Skeletal muscle cell (primary cell): ENCODE measurements around the gene SCAF1.

Experiments used
- DNase-seq: peaks from one replicate; pipeline ENCODE4 v3.0.0-alpha.2; 2010; ENCODE audit warnings: low read depth
- H3K4me3 ChIP-seq: 2 replicates; pipeline ENCODE4 v1.5.1; 2011; ENCODE audit warnings: low read depth, mild to moderate bottlenecking, control low read depth, low read length, moderate library complexity

The SCAF1 gene

DNA sequence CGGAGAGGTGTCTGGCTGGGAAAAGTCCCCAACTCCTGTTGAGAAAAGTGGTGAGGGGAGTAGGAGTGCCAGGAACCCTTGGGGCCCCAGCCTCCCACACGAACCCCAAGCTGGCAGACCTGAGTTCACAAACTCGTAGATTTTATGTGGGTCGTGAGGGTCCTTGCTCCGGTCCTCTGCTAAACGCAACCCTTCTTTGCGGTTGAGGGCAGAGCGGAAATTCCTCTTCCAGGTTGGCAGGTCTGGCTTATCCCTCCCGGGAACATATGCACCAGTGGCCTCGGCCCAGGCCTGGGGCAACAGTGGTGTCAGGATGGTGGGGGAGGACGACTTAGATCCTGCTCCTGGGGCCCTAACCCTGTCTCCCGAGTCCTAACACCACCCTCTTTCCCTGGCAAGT, 21.2 kb downstream of the SCAF1 start:
- DNase-seq, result no peak
- no peak overlapping the region for H3K4me3 ChIP-seq

DNA sequence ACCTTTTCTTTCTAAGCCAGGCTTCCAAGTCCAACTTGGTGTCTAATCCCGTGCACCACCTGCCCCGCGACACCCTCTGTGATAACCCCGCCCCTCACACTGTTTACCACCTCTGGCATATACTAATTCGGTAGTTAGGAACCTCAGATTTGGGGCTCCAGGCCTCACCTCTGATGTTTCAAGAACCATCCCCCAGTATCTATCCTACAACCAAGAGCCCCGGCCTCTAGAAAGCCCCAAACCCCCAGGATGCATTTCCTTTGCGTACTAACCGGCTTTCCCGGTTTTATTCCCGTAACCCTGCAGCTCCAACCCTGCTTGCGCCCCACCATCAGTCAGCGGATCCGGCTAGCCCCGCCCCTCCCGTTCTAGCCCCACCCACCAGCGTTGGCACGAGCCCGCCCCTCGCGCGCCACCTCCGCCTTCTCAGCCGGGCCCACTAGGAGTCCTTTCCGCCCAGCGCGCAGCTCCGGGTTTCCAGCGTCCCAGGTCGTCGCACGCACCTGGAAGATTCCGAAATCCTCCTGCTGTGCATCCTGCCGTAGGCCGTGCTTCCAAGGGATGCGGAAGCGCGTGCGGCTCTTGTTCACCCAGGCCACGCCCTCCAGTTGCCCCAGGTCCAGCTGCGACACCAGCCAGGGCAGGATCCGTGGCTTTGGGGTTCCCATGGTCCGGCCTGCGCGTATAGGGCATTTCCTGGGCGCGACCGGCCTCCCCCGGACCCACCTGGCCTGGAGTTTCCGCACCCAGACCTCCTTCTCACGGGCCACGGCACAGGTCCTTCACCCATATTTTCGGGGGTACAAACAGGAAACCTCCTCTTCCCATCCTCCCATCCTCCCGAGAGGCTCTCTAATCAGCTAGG, 22.4 kb downstream of the SCAF1 start:
- peak overlapping the region; percentile 95 for H3K4me3 ChIP-seq
- peak; percentile 41 for DNase-seq

DNA sequence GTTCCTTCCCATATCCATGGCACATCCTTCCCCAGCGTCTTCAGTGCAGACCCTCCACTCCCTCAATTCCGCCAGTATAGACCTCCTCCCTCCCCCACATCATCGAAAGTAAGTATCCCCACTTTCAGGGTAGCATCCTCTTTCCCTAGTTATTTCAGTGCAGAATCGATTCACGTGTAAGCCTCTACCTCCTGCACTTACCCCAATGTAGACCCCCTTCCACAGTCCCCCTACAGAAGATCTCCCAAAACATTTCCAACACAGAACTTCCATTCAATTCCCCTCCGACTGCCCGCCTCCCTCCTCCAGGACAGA, 23.0 kb downstream of the SCAF1 start:
- DNase-seq, result no peak
- H3K4me3 ChIP-seq, result peak overlapping the region; percentile 95

DNA sequence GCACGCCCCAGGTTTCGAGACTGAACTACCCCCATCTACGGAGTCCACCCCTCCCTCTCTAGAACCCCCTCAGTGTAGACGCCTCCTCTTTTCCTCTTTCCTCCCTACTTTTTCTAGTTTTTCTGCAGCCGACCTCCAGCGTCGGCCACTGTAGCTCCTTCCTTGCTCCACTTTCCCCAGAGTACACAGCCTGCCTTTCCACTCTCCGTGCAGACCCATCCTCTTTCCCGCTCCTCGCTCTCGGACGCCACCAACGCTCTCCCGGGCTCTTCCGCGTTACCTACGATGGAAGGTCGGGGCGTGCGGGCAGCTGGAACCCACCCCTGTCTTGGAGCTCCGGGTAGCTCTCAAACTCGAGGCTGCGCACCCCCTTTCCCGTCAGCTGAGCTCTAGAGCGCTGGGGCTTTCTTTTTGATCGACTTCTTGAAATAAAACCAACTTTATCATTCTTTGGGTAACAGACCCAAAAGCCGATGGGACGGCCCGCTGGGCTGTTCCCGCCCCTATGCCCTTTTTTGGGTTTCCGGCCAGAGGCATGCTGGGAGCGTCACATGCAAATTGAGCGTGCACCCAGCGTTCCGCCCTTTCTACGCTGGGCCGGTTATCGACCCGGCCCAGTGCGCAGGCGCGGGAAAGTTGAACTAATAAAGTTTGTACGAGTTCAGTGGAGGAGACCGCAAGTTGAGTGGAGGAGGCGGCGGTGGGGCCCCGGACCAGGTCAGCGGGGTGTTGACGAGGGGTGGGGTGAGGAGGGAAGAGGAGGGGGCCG, 23.5 kb downstream of the SCAF1 start, which contains the start of the genes BCL2L12 and IRF3:
BCL2L12 (plus strand) TSS at position 583 of the 769 bp plus-strand sequence. CDS start 760 bp downstream, outside the sequence.
IRF3 (minus strand) TSS at position 507 of the 769 bp plus-strand sequence. CDS start 1,019 bp downstream, outside the sequence.
- DNase-seq, result peak; percentile 83
- peak within 1 kb of the TSS; percentile 95 for H3K4me3 ChIP-seq

DNA sequence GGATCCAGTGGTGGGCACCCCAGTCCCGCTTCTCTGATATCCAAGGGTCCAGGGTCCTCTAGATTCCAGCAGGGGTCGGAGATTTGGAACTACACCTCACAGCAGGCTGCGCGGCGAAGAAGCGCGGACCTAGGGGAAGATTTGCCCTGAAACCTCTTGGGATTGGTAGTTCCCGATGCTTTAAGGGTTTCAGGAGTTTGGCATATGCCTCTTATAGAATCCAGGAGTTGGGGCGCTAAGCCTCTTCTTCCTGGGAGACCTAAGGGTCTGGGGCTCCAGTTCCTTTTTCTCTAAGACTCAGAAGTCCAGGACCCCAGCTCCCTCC, 24.1 kb downstream of the SCAF1 start:
- H3K4me3 ChIP-seq, result peak overlapping the region; percentile 95
- DNase-seq, result no peak

DNA sequence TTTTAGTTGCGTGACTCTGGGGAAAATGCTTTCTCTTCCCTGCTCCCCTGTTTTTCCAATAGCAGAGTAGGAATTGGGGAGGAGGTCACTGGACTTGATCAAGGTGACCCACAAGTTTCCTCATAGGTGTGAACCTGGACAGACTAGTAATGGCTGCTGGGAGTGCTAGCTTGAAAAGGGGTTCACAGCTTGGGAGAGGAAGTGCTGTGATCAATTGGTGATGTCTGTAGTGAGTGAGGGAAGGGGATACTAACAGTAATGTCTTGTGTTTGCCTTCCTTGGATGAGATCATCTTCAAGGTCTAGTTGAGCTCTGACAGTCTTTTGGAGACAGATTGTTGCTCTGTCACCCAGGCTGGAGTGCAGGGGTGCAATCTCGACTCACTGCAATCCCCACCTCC, 25.5 kb downstream of the SCAF1 start:
- DNase-seq, result no peak
- no peak overlapping the region for H3K4me3 ChIP-seq

DNA sequence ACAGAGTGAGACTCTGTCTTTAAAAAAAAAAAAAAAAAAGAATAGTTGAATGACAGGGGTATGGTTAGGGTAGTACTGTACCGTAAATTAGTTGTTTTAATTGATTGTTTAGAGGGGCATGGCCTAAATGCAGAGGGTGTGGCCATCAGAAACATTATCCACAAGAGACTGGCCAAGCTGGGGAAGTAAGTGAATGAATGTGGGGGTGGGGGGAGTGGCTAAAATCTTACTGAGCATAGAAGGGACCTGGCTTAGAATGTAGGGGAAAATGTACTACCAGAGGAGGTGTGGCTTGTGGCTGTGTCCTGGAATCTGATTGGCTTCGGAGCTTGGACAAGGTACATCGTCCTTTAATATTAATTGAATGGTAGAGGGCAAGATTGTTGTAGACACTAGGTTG, 27.5 kb downstream of the SCAF1 start:
- no peak for DNase-seq

DNA sequence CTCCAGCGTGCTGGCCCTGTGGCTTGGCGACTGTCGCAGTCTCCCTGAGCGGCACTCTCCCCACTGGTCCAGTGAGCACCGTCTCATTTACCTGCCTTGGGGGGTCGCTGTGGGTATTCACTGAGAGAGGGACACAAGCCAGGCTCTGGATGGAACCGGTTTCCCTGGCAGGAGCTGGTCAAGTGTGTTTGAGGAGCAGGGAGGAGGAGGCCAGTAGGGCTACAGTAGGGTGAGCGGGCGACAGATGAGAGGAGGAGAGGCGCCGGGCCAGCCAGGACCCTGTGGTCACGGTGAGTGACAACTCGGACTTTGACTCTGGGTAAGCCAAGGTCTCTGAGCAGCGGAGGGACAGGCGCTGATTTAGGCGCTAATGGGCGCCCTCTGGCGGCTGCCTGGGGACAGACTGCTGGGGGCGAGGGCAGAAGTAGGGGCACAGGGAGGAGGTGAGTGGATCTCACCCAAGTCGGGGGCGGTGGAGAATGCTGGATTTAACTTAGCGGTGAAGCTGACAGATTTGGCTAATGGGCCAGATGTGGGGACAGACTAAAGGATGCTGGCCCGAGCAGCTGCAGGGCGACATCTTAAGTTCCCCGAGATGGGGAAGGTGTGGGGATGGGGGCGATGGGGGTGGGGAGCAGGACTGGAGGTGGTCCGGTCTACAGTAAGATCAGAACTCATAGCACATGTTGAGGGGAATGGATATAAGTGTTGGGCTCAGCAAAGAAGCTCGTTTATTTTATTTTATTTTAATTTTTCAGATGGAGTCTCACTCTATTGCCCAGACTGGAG, 30.3 kb downstream of the SCAF1 start:
- H3K4me3 ChIP-seq, result no peak overlapping the region
- no peak for DNase-seq

More for the DNA sequence above, 27.5 kb downstream of the SCAF1 start:
- H3K4me3 ChIP-seq, result no peak overlapping the region

DNA sequence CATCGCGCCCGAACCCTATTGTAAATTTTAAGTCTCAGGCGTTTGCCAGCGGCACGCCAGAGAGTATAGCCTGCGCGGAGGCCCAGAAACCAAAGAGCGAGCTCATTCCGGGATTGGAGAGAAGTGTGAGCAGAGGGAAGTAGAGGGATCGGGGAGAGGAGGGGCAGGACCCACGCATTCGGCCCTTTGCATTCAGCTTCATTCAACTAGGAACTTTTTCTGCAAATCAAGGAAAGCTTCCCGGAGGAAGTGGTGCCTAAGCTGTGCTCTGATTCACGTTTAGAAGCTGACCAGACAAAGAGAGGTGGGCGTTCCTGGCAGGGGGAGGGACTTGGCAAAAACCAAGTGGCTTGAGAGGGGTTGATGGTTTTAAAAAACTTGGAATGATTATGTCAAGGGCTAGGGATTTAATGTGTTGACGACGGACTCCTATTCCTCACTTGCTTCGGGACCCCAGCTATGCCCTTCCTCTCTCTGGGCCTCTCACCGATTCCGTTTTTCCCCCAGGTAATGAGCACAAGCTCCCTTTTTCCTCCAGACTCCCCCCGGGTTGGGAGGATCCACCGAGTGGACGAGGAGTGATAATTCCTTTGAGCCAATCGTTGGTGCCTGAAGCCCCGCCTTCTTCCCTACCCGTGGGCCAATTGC, 34.3 kb downstream of the SCAF1 start:
- peak overlapping the region; percentile 45 for H3K4me3 ChIP-seq
- DNase-seq, result peak; percentile 74

DNA sequence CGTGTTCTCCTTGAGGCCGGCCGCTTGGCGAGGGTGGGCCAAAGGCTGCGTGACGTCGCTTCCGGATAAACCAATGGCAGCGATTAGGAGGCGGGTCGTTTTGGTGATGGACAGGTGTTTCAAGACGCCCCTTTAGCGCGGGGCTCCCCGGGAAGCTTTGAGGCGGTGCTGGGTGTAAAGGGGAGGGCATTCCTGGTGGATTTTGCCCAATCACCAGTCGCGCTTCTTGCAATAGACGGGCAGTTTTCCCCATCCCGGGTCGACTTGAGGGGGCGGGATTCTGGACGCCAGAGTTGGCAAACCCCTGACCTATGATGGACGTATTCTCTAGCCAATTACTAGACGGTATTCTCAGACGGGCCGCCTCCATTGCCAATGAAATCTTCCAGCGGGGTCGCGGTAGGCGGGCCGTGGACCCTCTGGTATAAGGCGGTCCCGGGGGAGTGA, 34.8 kb downstream of the SCAF1 start:
- peak; percentile 100 for DNase-seq
- peak overlapping the region; percentile 100 for H3K4me3 ChIP-seq

DNA sequence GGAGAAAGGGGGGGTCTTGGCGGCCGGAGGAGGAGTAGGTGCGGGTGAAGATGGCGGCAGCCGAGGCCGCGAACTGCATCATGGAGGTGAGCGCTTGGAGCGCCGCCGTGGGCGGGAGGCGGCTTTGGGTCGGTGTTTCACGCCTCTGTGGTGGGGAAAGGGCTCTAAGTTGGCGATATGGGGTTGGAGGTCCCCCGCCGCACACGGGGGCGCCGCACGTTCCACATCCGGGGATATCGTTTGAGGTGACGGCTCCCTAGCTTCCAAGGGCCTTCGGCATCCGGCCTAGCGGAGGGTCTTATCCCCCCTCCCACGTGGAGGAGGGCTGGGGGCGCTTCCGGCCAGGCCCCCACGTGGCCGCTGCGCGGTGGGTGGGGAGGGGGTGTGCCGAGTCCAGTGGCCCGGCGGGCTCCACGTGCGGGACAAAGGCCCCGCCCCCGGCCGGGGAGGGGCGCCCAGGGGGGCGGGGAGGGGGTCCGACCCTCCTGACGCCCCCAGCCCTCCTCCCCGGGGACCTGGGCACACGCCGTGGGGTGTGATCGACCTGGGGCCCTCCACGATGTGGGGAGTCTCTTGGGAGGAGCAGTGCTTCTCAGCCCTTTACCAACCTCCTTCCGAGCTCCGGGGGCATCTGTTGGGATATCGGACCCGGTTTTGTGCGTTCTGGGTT, 35.4 kb downstream of the SCAF1 start, which contains the start of gene PRMT1:
PRMT1 (plus strand) TSS at position 41 of the 670 bp plus-strand sequence; CDS start at position 51, 10 bp downstream.
- DNase-seq, result no peak
- H3K4me3 ChIP-seq, result peak within 1 kb of the TSS; percentile 100

DNA sequence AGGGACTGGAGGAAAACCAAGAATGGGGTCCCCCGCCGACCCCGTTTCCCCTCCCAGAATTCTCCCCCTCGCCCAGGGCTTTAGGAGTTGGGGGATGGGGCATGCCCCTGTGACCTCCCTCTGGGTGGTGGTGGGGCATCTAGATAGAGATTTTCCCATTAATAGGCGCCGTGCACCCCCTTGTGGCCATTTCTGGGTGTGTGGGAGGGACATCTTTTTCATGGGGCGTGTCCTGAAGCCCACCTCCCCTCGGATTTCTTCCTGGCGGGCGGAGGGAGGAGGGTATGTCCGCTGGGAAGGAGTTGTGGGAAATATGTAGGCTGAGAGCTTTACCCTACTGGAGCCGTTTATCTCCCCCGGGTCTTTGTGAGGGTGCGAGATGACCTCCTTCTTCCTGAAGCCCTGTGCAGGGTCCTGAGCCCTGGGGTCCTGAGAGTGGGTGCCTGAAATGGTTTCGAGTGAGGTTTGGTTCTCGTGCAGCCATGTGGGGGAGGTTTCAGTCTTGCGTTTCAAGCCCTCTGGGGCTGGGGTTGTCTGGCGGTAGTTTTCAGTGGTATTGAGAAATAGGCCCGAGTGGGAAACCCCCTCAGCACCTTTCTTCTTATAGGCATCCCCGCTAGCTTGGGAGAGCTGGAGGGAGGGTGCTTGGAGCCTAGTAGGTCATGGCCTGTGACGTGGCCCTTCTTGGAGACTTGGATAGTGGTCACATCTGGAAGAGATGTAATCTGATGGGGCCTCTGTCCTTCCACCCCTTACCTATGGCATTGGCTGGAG, 36.1 kb downstream of the SCAF1 start:
- peak overlapping the region; percentile 100 for H3K4me3 ChIP-seq

DNA sequence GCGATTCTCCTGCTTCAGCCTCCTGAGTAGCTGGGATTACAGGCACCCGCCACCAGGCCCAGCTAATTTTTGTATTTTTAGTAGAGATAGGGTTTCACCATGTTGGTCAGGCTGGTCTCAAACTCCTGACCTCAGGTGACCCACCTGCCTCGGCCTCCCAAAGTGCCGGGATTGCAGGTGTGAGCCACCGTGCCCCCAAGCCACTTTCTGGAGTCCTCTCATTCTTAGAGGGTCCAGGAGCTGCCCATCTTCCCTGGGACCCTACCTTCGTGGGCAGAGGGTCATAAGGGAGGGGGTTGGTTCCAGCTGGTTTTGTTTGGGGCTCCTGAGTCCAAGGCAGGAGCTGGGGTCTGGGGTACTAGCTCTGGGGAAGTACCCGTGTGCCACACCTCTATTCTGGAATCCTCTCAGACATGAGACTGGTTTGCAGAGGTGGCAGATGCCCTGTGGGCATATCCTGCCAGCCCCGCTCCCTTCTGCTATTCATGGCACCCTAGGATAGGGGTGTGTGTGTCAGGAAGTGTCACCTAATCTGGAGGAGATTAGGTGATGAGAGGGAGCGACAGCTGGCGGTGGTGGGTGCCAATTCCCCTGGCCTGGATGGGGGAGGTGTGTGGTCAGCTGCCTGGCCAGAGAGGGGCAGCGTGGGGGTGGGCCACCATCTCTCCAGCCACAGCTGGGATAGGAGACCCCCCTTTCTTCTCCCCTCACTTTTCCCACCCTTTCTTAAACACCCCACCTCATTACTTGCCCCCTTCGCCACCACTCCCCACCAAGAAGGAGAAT, 37.2 kb downstream of the SCAF1 start:
- DNase-seq, result no peak
- peak overlapping the region; percentile 2 for H3K4me3 ChIP-seq

More for the DNA sequence above, 36.1 kb downstream of the SCAF1 start:
- peak; percentile 13 for DNase-seq

DNA sequence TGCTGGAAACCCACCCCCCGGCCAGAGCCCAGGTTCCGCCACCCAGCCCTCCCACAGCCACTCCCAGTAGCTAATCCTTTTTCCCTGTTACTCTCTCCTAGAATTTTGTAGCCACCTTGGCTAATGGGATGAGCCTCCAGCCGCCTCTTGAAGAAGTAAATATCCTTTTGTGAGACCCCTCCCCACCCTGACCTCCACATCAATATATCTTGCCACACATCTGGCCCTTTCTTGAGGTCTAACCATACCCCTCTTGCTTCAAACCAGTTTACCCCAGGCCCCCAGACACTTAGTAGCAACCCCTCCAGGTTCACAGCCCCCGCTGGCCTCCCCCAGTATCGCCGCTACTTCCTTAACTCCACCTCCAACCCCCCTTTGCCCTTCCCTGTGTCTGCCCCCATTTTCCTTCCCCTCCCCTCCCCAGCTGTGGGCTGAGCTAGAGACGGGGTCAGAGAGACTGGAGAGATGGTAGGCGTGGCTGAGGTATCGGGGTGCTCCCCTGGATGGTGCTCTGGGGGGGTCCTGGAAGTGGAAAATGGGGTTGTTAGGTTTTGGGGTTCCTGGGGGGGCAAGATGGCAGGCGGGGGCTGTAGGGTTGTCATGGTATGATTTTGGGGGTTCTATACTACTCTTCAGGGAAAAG, 37.9 kb downstream of the SCAF1 start:
- no peak for DNase-seq
- H3K4me3 ChIP-seq, result peak overlapping the region; percentile 20

DNA sequence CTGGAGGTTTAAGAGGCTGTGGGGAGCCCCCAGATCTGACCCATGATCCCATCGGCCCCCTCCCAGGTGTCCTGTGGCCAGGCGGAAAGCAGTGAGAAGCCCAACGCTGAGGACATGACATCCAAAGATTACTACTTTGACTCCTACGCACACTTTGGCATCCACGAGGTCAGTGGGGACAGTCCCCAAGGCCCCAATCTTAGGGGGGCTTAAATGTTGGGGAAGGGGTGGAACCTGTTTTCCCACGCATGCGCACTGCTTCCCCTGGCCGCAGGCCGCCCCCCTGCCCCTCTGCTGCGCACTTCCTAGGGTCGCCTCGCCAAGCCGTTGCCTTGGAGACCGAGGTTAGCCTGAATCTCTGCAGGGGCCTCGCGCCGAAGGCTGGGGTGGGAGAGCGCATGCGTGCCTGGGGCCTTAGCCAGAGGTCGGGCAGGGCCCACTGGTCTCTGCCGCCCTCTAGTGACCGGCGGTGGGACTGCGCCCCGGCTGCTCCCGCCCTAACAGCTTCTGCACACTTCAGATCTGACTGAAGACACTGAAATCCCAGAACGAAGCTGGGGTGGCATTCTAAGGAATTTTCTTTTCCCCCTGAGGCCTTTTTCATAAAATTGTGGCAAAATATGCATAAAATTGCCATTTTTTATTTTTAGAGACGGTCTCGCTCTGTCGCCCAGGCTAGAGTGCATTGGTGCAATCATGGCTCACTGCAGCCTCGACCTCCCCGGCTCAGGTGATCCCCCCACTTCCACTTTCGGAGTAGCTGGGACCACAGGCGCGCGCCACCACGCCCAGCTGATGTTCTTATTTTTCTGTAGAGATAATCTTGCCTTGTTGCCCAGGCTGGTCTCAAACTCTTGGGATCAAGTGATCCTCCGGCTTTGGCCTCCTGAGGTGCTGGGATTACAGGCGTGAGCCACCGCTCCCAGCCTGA, 38.7 kb downstream of the SCAF1 start:
- peak overlapping the region; percentile 20 for H3K4me3 ChIP-seq
- DNase-seq, result peak; percentile 36

DNA sequence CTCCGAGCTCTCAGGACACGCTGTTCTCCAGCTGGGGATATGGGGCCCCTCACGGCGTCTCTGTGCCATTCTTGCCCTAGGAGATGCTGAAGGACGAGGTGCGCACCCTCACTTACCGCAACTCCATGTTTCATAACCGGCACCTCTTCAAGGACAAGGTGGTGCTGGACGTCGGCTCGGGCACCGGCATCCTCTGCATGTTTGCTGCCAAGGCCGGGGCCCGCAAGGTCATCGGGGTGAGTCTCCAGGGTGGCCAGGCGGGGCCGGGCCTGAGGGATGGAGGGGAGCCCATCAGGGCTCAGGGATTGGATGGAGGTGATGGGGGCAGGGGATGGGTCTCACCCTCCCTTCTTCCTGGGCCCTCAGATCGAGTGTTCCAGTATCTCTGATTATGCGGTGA, 39.8 kb downstream of the SCAF1 start:
- H3K4me3 ChIP-seq, result no peak overlapping the region
- no peak for DNase-seq
